HAP-1 (cell line): ENCODE results near the gene ST6GALNAC3.
"Not testable (repeated sequence)": the region's sequence is repeated elsewhere in the genome, so short reads cannot be mapped to it uniquely, and the experiment has no call there.

ENCODE experiments used
- DNase-seq, 2 experiments: peaks; one replicate each; pipeline ENCODE4 v3.0.0-alpha.2; 2016 to 2020; ENCODE audit warnings: low spot score in 2 of 2
- H3K27me3 ChIP-seq: fragments of 250-450 bp; sonication (Bioruptor Pico); 2 replicates; pipeline ENCODE4 v1.5.1; 2020; ENCODE audit warnings: low read depth, mild to moderate bottlenecking, moderate library complexity
- H3K36me3 ChIP-seq: fragments of 250-450 bp; sonication (Bioruptor Pico); replicated peaks from 2 replicates; pipeline ENCODE4 v1.5.1; 2020; ENCODE audit warnings: mild to moderate bottlenecking
- H3K4me1 ChIP-seq: fragments of 250-450 bp; sonication (Bioruptor Pico); 2 replicates; pipeline ENCODE4 v1.5.1; 2020; ENCODE audit warnings: mild to moderate bottlenecking
- H3K4me3 ChIP-seq: fragments of 250-450 bp; sonication (Bioruptor Pico); 2 replicates; pipeline ENCODE4 v1.5.1; 2020; ENCODE audit warnings: mild to moderate bottlenecking, moderate library complexity
- H3K9me3 ChIP-seq: fragments of 250-450 bp; sonication (Bioruptor Pico); 2 replicates; pipeline ENCODE4 v1.5.1; 2020; ENCODE audit warnings: mild to moderate bottlenecking, moderate library complexity
- in situ Hi-C: fragments of 300-500 bp; cut with MboI; formaldehyde crosslinking; loops from 3 replicates; pipeline ENCODE4 v1.14.3; 2020; ENCODE audit warnings: low sequenced_read_pairs, inconsistent platforms, mixed read lengths

The ST6GALNAC3 gene

DNA sequence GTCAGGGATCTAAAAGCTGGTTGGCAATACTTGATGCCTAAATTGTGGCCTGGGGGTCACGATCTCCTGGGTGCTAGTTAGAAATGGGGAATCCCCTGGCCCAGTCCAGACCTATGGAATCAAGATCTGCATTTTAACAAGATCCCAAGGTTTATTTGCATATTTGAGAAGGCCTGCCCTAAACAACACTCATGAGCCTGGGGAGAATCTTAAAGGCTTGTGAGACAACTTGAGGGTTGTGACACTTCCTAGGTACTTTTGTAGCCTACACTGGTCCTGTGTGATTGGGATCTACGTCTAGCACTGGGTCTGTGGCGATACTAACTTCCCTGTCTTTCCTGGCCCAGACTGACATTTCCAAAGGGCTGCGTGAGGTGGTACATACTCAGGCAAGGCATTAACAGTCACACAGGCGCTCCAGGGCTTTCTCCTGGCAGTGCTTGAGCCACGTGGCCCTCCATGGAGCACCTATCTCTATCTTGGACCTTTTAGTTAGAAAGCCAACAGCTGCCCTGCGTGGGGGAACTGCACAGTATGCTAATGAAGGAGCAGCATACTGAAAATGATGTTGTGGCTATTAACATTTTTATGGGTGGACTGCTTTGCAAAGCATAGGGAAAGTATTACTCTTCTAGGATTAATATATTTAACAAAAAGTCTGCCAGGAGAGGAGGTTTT, 263.1 kb downstream of the ST6GALNAC3 start:
- Histone ChIP-seq H3K36me3 (no peaks in the 10 kb centered on the region), H3K4me3 (no peak overlapping the region), H3K27me3 (no peaks in the 10 kb centered on the region), H3K4me1 (no peaks in the 10 kb centered on the region), H3K9me3 (no peaks in the 10 kb centered on the region)
- in situ Hi-C loops, result no loop called here
- DNase-seq, result no peak

DNA sequence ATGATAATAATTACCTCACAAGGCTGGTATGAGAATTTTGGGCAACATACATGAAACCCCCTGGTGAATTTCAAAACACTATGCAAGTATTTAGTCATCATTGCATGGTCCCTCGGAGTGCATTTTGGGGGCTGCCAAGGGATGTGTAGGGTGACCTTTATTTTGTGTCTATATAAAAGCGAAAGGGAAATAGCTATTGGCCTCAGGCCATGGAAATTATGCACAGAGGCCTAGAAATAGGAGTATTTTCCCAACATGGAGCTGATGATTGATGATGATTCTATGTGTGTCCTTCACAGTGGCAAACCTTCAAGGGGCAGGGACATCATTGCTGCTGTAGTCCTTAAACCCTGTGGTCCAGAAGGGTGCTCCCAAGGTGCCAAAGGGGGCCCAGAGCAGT, 265.5 kb downstream of the ST6GALNAC3 start:
- H3K4me3 ChIP-seq, result no peak overlapping the region
- no peak for DNase-seq
- H3K9me3 ChIP-seq, result no peaks in the 10 kb centered on the region
- in situ Hi-C loops, result no loop called here
- no peaks in the 10 kb centered on the region for H3K27me3 ChIP-seq
- H3K36me3 ChIP-seq, result no peaks in the 10 kb centered on the region
- no peaks in the 10 kb centered on the region for H3K4me1 ChIP-seq

DNA sequence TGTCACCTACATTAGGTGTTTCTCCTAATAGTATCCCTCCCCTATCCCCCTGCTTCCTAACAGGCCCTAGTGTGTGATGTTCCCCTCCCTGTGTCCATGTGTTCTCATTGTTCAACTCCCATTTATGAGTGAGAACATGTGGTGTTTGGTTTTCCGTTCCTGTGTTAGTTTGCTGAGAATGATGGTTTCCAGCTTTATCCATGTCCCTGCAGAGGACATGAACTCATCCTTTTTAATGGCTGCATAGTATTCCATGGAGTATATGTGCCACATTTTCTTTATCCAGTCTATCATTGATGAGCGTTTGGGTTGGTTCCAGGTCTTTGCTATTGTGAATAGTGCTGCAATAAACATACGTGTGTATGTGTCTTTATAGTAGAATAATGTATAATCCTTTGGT, 267.3 kb downstream of the ST6GALNAC3 start:
- H3K4me1 ChIP-seq, in situ Hi-C loops, H3K4me3 ChIP-seq, H3K9me3 ChIP-seq, DNase-seq, H3K36me3 ChIP-seq, H3K27me3 ChIP-seq: not testable (repeated sequence)

DNA sequence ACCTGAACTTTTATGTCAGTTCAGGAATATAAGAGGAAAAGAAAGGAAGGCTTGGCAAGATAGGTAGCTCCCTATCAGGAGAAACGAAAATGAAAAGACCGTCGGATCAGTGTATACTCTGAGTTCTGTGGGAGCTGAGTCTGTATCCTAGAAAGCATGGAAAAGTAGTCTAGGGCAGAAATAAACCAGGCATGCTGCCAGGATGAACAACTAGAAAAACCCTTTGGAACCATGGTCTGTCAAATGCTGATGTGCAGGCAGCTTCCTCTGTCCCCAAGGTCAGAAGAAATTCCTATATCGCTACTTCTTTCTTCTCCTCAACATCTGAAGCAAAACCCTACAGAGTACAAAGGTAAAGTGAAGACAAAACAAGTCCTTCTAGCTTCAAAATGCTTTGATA, 268.8 kb downstream of the ST6GALNAC3 start:
- in situ Hi-C loops, result no loop called here
- no peaks in the 10 kb centered on the region for H3K9me3 ChIP-seq
- H3K4me3 ChIP-seq, result no peak overlapping the region
- DNase-seq, result no peak
- H3K36me3 ChIP-seq, result no peaks in the 10 kb centered on the region
- H3K4me1 ChIP-seq, result no peaks in the 10 kb centered on the region
- no peaks in the 10 kb centered on the region for H3K27me3 ChIP-seq

GRCh38 chr1:76351655-76352054, 277.1 kb downstream of the ST6GALNAC3 start:
- Histone ChIP-seq H3K9me3 (no peaks in the 10 kb centered on the region), H3K4me1 (no peaks in the 10 kb centered on the region), H3K4me3 (no peak overlapping the region), H3K27me3 (no peaks in the 10 kb centered on the region), H3K36me3 (no peaks in the 10 kb centered on the region)
- in situ Hi-C loops, result no loop called here
- DNase-seq, result no peak

DNA sequence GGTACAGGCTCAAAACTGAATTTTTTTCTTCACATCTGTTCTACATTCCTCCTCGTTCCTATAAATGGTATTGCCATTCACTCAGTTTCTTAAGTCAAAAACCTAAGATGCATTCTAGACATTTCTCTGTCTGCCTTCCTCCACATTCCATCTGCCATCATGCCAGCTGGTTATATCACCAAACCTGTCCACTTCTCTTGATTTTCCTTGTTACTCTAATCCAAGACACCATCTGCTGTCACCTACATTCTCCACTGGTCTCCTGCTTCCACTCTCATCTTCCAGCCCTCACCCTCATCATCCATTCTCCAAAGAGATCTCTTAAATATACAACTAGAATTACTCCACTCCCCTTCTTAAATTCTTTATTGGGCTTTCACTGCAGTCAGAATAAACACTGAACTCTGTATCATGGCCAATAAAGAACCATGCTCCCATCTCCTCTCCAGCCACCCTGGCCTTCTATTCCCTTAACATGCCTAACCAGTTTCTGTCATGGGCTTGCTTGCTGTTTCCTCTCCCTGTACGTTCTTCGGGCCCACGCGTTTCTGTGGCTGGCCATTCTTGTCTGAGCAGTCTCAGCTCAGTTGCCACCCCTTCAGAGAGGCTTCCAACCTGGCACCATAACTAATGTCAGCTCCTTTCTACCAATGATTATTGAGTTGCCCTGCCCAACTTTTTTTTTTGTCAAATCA, 278.3 kb downstream of the ST6GALNAC3 start:
- Histone ChIP-seq H3K4me3 (no peak overlapping the region), H3K36me3 (no peaks in the 10 kb centered on the region), H3K4me1 (no peaks in the 10 kb centered on the region), H3K27me3 (no peaks in the 10 kb centered on the region), H3K9me3 (no peaks in the 10 kb centered on the region)
- DNase-seq, result no peak
- in situ Hi-C loops, result no loop called here

DNA sequence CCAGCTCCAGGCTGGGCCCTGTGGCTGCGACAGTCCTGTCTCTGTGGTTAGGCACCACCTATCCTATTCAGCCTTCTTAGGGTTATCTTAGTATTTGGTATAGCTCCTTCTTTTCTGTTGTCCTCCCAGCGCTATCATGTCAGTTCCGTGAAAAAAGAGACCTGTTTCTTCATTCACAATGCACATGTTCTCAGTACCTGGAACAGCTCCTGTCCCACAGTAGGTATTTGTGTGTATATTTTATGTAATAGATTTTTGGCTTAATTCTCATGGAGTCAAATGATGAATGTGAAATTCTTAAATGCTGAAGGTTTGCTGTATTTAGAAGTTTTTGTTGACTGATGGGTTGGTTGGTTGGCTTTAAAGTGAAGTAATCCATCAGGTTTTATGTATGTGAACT, 279.7 kb downstream of the ST6GALNAC3 start:
- in situ Hi-C loops, result no loop called here
- no peaks in the 10 kb centered on the region for H3K27me3 ChIP-seq
- no peaks in the 10 kb centered on the region for H3K9me3 ChIP-seq
- H3K4me3 ChIP-seq, result no peak overlapping the region
- no peaks in the 10 kb centered on the region for H3K4me1 ChIP-seq
- H3K36me3 ChIP-seq, result no peaks in the 10 kb centered on the region
- DNase-seq, result no peak

- no peaks in the 10 kb centered on the region for H3K4me1 ChIP-seq
- no peaks in the 10 kb centered on the region for H3K36me3 ChIP-seq
- no peak for DNase-seq
- H3K27me3 ChIP-seq, result peaks cover 4% of the 10 kb centered on the region; the same call in 1 of the 2 replicates
- no peaks in the 10 kb centered on the region for H3K9me3 ChIP-seq
- no peak overlapping the region for H3K4me3 ChIP-seq
- in situ Hi-C loops, result no loop called here
These were observed 292.2 kb downstream of the ST6GALNAC3 start for GRCh38 chr1:76366726-76367125.

GRCh38 chr1:76371941-76372340, 297.4 kb downstream of the ST6GALNAC3 start:
- Histone ChIP-seq H3K4me1 (no peaks in the 10 kb centered on the region), H3K27me3 (no peaks in the 10 kb centered on the region), H3K36me3 (no peaks in the 10 kb centered on the region), H3K4me3 (no peak overlapping the region), H3K9me3 (no peaks in the 10 kb centered on the region)
- no peak for DNase-seq
- in situ Hi-C loops, result no loop called here

- H3K9me3 ChIP-seq, result no peaks in the 10 kb centered on the region
- no peak overlapping the region for H3K4me3 ChIP-seq
- no peaks in the 10 kb centered on the region for H3K27me3 ChIP-seq
- H3K4me1 ChIP-seq, result no peaks in the 10 kb centered on the region
- no peaks in the 10 kb centered on the region for H3K36me3 ChIP-seq
- in situ Hi-C loops, result no loop called here
- DNase-seq, result no peak
These were observed 299.5 kb downstream of the ST6GALNAC3 start for GRCh38 chr1:76374086-76374485.

DNA sequence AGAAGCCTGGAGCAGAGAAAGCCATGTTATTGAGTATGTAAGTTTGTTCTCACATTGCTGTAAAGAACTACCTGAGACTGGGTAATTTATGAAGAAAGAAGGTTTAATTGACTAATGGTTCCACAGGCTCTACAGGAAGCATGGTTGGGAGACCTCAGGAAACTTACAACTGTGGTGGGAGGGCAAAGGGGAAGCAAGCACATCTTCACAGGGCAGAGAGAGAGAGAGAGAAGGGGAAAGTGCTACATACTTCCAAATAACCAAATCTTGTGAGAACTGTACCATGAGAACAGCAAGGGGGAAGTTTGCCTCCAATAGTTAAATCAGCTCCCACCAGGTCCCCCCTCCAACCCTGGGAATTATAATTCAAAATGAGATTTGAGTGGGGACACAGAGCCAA, 302.7 kb downstream of the ST6GALNAC3 start:
- no peaks in the 10 kb centered on the region for H3K27me3 ChIP-seq
- in situ Hi-C loops, result no loop called here
- H3K36me3 ChIP-seq, result no peaks in the 10 kb centered on the region
- H3K4me1 ChIP-seq, result no peaks in the 10 kb centered on the region
- DNase-seq, result no peak
- no peak overlapping the region for H3K4me3 ChIP-seq
- no peaks in the 10 kb centered on the region for H3K9me3 ChIP-seq

GRCh38 chr1:76379506-76379905, 305.0 kb downstream of the ST6GALNAC3 start:
- Histone ChIP-seq H3K4me1 (no peaks in the 10 kb centered on the region), H3K4me3 (no peak overlapping the region), H3K36me3 (no peaks in the 10 kb centered on the region), H3K27me3 (no peaks in the 10 kb centered on the region), H3K9me3 (no peaks in the 10 kb centered on the region)
- in situ Hi-C loops, result no loop called here
- no peak for DNase-seq

- no peak for DNase-seq
These were observed 307.0 kb downstream of the ST6GALNAC3 start for GRCh38 chr1:76381450-76382097.

GRCh38 chr1:76388261-76388660, 313.7 kb downstream of the ST6GALNAC3 start:
- Histone ChIP-seq H3K4me1 (no peaks in the 10 kb centered on the region; the same call in 1 of the 2 replicates), H3K36me3 (no peaks in the 10 kb centered on the region), H3K9me3 (no peaks in the 10 kb centered on the region), H3K27me3 (no peaks in the 10 kb centered on the region), H3K4me3 (no peak overlapping the region)
- no peak for DNase-seq
- in situ Hi-C loops, result no loop called here

More at GRCh38 chr1:76381450-76382097, 307.0 kb downstream of the ST6GALNAC3 start:
- in situ Hi-C loops, result no loop called here
- Histone ChIP-seq H3K9me3 (no peaks in the 10 kb centered on the region), H3K4me1 (no peaks in the 10 kb centered on the region; the same call in 1 of the 2 replicates), H3K4me3 (no peak overlapping the region), H3K27me3 (no peaks in the 10 kb centered on the region), H3K36me3 (no peaks in the 10 kb centered on the region)
